Stimulated activated CD4-positive, alpha-beta T cell treated with anti-CD3 and anti-CD28 coated beads, Interleukin-15, amount 100 ng/mL, for 24 hours (primary cell): ENCODE results near the gene DUSP16.
A peak's percentile ranks its signal among the peaks of the same experiment; 100 is the strongest.
"Not testable (repeated sequence)": the region's sequence is repeated elsewhere in the genome, so short reads cannot be mapped to it uniquely, and the experiment has no call there.

Source experiments
- DNase-seq: peaks from one replicate; pipeline ENCODE4 v3.0.0-alpha.2; 2020

Gene DUSP16

DNA sequence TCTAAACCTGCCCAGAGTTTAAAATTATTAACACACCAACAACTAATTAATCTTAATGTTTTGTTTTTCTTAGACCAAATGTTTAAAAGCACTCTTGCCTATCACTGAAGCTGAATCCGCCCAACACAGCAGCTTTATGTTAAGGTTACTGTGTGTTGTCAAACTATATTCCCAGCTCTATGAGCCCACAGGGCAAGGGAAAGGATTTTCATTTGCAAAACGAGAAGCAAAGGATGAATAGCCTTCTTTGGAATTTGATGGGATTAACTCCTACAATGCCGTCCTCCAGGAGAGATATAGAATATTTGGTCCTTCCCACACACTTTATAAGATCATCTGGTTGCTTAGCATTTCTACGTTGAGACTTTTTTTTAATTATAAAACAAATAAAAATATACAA, 43.7 kb downstream of the DUSP16 start:
- no peak for DNase-seq

DNA sequence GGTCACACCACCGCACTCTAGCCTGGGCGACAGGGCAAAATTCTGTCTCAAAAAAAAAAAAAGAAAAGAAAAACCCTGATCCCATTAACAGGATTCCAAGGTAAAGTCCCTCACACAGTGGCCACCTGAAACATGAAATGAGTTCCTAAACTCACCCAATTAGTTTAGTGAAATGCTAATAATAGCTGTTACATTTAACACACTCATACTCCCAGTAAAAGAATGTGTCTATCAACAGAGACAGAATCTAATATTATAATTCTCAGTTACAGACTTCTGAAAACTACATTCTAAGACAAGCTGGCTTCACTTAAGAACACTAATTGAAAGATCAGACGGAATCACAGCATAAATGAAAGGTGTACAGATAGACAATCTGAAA, 44.2 kb downstream of the DUSP16 start:
- DNase-seq = no peak

DNA sequence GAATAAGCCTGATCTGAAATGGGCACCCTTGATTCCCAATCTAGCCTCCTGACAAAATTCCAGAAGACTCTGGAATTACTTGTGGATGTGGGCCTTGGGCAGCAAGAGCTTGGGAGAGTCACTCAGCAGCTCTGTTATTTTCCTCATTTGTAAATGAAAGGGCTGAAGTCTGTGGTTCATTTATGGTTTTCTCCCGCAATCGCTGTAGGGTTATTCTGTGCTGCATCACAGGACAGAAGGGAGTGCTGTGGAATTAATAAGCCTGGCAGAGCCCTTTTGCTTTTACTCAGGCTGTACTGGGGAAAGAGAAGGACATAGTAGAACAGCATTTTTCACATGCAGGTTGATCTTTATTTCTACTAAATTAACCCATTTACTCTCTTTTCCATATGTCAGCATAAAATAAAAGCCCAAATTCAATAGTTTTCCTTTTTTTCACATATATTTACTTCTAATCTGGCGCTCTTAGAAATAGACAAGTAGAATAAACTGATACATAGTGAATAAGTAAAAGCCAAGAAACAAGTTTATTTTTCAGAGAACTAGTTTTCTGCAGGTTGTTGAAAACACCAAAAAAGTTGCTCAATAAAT, 49.2 kb downstream of the DUSP16 start:
- no peak for DNase-seq

DNA sequence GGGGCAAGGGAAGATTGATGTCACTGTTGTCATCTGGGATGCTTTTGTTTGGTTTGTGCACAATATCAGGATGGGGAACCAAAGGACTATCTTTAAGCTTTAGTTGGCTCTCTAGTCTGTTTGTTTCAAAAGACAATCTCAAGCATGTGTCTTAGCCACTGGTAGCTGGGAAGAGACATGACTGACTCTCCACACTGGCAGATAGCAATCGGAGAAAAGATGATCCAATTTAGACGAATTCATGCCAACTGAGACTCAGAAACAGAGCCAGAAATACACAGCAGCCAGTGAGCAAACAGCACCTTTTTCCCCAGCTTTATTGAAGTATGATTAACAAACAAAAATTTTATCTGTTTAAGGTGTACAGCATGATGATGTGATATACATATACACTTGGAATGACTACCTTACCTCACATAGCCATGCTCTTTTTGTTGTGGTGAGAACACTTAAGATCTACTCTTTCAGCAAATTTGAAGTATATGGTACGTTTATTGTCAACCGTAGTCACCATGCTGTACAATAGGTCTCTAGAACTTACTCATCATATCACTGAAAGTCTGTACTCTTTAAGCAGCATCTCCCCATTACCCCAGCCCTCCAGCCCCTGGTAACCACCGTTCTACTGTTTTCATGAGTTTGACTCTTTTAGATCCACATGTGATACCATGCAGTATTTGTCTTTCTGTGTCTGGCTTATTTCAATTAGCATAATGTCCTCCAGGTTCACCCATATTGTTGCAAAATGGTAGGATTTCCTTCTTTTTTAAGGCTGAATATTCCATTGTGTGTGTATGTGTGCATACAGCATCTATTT, 50.6 kb downstream of the DUSP16 start:
- peak; percentile 63 for DNase-seq

DNA sequence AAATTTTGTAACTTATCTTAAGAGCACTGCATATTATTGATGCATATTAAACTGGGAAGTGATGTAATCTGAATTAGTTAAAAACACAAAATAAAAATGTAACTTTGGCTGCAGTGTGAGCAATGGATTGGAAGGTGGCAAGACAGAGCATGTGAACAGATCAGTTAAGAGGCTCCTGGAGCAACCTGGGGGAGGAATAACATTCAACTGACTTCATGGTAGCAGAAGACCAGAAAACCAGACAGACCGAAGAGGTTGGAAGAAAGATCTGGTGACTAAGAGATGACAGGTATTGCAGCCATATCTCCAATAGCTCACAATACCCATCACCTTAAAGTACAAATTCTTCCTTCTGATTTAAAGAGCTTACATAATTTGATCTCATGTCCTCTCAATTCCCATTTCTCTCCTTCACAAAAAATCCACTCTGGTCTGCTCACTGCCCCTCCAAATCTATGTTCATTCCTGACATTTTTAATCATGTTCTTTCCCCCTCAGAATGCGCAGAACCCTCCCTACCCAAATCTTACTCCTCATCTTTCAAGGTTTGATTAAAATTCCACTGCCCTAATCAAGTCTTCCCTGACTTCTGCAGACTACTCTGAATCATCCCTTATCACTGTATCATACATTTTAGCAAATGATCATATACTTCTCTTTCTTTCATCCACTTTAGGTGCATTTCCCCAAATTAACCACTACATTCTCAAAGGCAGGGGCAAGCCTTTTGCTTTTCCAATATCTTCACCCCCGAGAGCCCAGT, 51.5 kb downstream of the DUSP16 start:
- DNase-seq = no peak

DNA sequence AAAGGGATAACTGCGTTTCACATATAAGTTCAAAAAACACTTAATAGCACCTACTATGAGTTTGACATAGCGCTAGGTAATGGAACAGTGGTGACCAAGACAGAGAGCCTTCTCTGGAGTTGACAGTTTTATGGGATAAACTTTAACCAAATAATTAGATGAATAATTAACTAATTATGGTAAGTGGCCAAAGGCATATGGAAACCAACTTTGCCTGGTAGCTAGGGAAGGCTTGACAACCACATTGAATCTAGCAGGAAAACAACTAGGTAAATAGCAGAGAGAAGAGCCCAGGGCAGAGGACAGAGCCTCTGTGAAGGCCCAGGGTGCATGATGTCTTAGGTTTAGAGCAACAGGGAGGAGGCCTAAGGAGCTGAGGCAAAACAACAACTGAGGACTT, 52.1 kb downstream of the DUSP16 start:
- no peak for DNase-seq

DNA sequence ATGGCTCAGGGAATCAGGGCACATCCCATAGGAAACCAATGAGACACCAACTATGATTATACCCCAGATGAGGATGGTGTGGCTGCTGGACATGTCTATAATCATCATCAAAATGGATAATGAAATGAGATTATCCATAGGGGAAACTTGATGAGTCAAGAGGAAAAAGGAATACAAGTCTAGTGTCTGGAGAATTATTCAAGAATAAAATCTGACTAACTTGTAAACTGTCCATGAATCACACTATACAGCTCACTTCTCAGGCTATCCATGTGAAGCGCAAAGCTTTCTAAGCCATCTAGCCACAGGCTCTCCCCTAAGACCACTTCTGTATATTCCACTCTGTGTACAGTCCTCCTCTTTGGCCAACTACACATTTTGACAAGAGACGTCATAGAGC, 52.5 kb downstream of the DUSP16 start:
- DNase-seq = no peak

DNA sequence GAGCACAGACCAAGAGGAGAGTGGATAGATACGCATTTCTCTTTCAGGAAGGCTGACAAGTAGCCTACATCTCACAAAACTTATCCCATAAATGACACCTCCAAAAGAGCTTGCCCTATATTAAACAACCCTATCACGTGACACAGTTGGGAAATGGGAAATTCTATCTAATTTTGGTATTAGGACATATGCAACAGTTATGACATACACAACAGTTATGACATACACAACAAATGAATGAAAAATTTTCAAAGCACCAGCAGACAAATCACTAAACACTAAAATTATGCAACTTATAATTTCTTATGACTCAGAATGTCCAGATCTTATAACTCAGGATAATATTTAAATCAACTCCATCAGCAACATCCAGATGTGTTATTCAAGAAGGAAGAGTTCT, 54.1 kb downstream of the DUSP16 start:
- no peak for DNase-seq

DNA sequence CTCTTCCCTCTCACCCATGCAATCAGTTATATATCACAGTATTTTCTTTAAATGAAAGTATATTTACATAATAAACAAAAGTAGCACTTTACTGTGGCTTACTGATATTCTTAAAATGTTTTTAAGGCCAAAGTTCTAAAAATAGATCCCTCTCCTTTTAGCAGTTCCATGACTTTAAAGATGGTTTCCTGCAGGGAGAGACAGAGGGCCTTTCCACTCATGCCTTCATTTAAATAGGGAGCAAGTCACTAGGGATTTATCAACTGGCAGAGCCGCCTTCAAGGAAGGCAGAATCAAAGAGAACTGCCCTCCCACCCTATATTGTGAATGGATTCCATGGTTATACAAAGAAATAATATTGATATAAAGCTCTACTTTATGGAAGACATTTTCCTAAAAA, 55.5 kb downstream of the DUSP16 start:
- no peak for DNase-seq

DNA sequence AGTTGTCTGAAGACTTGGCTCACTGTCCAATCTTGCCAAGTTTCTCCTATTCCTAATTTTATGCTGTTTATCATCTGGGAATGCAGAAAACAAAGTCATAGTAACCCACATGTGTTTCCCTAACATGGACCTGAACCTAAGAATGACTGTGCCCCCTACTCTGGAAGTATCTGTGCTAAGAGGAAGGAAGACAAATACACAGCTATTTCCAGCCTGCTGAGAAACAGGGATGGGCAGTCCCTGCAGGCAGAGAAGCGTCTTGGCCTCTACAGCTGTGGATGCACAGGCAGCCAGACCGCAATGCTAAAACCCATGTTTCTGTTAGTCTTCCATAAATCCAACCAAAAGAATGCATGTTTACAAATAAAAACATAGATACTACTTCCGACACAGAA, 56.2 kb downstream of the DUSP16 start:
- DNase-seq = no peak

DNA sequence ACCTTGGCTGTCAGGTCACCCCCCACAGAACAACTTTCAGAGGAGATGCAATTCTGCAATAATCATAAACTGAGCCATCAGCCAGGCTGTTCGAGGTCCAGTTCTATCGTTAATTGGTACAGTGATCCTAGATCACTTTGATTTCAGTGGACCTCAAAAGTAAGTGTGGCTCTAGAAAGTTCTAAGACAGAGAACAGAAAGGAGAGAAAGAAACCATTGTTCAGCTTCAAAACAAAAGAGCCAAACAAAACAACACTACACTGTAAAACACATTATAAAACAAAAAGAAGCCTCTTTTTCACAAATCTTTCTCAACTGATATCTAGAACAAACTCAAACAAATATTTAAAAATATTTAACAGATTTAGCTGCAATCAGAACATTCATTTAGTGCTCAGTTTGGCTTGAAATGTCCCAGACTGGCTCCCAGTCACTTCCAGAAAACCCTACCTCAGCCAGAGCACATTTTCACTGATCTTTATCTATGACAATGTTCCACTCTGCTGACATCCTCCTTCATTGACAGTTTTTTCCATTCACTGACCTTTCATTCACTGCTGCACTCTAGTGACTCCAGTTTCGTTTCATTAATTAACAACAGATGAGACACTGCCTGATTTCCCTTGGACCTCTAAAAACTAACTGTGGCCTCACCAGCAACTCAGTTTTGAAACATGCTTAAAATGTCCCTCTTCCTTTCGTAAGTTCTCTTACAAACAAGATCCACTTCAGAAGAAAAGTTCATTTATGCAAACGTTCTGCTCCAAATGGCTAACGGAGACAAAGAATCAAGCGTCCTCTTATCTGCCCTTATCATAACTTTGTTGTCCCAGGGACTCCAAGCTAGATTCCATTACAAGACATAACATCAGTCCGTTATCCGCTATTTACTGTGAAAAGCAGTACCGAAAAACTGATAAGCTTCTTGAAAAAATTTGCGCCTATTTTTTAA, 56.8 kb downstream of the DUSP16 start:
- peak; percentile 47 for DNase-seq

DNA sequence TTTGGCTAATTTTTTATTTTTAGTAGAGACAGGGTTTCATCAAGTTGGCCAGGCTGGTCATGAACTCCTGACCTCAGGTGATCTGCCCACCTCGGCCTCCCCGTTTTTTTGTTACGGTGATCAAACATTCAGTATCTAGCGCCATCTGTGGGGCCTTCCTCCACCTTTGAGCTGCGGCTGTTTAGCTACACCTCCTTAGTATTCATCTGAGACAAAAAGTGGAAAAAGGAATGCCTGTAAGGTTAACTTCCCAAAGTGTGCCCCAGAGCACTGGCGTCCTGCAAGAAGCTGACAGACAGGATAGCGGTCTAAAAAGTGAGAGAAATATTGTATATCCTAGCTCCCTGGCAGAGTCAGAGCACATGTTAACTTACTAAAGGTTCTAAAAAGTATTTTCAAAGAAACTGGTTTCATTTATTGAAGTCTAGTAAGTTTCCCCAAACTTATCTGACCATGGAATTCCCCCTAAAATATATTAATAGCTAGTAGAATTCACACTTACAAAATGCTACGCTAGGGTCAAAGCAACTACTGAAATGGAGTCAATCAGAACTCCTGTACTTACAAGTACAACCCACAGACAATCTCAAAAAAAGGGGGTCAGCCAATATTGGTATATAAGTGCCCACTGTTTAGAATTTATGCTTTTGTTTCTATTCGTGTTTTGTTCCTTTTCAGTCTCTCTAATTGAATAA, 59.1 kb downstream of the DUSP16 start:
- DNase-seq = peak; percentile 43

DNA sequence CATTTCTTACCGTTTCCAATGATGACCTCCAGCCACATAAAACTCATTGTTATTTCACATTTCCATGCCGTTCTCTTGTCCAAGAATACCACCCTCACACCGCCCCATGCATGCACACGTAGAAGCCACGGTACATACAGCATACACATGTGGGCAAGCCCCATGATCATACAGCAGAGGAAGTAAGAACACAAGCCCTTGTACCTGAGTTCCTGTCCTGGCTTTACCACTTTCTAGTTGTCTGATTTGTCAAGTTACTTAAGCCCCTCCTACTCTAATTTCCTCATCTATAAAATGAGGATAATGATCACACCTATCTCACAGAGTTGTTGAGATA, 59.9 kb downstream of the DUSP16 start:
- DNase-seq = no peak

DNA sequence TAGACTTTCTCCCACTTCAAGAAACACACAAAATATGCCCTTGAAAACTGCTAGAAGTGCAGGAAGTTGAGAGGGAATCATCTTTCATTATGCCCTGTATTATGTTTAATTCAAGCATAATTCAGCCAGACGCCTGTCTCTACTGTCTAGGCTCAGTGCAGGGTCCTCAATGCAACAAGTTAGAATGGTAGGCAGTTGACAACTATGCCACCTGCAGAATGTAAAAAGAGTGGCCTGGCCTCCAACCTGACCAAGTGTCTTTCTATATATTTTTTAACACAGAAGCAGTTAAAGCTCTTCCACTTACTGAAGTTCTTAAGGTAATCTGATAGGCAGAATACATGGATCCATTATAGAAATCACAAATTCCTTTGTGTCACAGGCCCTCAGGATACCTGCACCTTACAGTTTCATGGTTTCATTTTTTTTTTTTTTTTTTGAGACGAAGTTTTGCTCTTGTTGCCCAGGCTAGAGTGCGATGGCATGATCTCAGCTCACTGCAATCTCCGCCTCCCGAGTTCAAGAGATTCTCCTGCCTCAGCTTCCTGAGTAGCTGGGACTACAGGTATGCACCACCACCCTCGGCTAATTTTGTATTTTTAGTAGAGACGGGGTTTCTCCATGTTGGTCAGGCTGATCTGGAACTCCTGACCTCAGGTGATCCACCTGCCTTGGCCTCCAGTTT, 60.4 kb downstream of the DUSP16 start:
- DNase-seq = not testable (repeated sequence)

DNA sequence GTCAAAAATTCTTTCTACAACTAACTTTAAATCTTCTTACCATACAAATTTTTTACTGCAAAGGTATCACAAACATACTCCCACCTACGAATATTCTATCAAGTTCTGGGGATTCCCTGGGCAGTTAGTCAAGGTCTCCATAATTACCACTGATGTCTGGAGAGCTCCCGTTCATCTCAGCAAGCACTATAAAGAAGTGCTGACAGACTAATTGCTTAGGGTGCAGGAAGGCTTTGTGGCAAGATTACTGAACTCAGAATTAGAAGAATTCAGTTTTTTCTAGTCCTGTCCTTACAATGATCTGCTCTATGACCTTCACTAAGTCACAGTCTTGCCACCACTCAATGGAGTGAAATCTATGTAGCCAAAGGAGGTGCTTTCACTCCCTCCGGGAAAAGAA, 61.5 kb downstream of the DUSP16 start:
- DNase-seq = no peak

DNA sequence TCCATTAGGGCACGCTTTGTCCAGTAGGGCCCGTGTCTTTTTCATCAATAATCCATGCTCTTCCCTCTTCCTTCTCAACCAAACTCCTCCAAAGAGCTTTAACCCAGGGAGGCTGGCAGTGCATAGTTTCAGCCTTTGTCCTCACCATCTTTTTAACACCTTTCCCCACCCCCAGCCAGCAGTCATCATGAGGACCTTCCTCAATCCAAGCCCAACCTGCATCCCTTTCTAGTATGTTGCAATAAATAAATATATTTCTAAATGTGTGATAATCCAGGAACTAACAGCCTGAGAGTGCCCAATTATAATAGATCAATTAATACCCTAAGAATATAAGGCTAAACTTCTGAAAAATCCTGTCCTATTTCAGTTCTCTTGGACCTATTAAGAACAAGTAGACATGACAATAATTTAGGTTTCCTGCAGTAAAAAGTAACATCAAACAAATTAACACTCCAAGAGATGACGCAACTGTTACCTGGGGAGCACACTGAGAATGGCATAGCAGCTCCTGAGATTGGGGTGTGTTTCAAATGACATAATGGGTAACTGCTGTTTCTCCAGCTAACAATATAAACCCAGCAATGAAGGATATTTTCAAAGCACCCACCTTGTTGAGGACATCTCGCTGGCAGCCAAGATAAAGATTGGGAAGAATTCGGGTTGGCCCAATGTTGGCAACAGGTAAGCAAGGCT, 62.6 kb downstream of the DUSP16 start:
- no peak for DNase-seq

DNA sequence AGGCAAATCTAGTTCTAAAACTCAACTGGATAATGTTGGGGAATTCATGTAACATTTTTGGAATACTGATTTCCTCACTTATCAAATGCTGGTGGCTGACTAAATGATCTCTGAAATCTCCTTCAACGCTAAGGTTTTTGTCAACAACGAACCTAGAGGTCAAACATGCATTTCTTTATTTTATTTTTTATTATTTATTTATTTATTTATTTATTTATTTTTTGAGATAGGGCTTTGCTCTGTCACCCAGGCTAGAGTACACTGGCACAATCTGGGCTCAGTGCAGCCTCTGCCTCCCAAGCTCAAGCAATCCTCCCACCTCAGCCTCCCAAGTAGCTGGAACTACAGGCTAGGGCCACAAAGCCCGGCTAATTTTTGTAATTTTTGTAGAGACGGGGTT, 64.5 kb downstream of the DUSP16 start:
- no peak for DNase-seq

DNA sequence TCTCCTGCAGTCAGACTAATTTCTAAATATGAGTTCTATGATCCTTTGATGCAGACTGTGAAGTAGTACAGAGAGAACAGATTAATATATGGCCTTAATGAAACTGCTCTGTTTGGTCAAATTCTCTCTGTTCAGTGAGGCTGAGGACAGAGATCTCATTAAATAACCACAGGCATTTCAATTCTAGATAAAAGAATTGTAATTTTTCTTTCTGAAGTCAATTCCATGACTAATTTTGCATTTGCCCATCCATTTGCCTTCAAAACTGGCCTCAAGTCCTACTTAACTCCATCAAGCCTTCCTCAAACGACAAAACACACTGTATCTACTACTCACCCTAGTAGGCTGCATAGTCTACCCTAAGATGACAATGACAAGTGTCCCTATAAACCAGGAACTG, 67.1 kb downstream of the DUSP16 start:
- no peak for DNase-seq

DNA sequence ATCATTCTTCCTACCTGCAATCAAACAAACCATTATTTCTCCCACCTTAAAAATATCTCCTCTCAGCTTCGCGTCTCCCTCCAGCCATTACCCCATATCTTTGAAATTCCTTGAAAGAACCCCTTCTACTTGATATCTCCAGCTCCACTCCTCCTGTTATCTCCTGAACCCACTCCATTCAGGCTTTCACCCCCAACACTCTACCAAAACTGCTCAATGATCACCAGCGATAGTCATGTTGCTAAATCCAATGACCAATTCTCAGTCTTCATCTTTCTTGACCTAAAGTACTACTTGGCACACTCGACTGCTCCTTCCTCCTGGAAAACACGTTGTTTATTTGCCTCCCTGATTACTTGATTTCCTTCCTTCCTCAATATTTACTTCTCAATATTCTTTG, 70.1 kb downstream of the DUSP16 start:
- DNase-seq = no peak

DNA sequence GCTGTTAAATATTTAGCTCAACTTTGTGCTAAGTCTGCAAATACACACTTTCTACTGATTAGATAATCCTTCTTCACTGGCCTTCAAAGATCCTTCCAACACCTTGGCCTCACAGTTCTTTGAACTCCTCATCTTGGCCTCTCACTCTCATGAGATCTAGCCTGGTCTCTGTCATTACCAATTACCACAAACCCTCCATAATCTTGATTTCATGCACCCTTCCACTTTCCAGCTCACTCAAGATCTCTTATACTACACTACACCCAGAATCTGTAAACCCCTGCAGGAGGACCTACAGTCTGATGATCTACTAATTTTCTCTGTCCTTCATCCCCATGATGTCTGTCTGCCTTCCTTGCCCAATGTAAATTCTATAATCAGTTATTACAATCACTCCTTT, 71.1 kb downstream of the DUSP16 start:
- no peak for DNase-seq
